H9 (cell line): ENCODE measurements around the gene P2RY4. TPM values are rescaled to one million over a fixed set of nuclear protein-coding genes. Genes with fewer than 3 reads are reported as not detected.

Source experiments
- DNase-seq: peaks from one replicate; pipeline ENCODE4 v3.0.0-alpha.2; 2017
- H2AFZ ChIP-seq: one replicate; pipeline ENCODE4 v1.6.1; 2013; ENCODE audit warnings: mild to moderate bottlenecking, low read length, control low read depth, moderate library complexity
- H2AK5ac ChIP-seq: 2 replicates; pipeline ENCODE4 v1.6.1; 2013; ENCODE audit warnings: low read length, control low read depth, mixed read lengths; ENCODE audit not compliant: insufficient read length
- H2BK120ac ChIP-seq: one replicate; pipeline ENCODE4 v1.6.1; 2013; ENCODE audit warnings: low read depth, mild to moderate bottlenecking, low read length, control low read depth, inconsistent platforms; ENCODE audit not compliant: poor library complexity, severe bottlenecking
- H2BK12ac ChIP-seq: 2 replicates; pipeline ENCODE4 v1.6.1; 2013; ENCODE audit warnings: low read length, control low read depth, mixed read lengths, low read depth; ENCODE audit not compliant: insufficient read length
- H2BK15ac ChIP-seq: 2 replicates; pipeline ENCODE4 v1.6.1; 2013; ENCODE audit warnings: low read depth, low read length, control low read depth
- H2BK20ac ChIP-seq: one replicate; pipeline ENCODE4 v1.6.1; 2013; ENCODE audit warnings: low read depth, mild to moderate bottlenecking, low read length, control low read depth, inconsistent platforms; ENCODE audit not compliant: poor library complexity, severe bottlenecking
- H2BK5ac ChIP-seq: 2 replicates; pipeline ENCODE4 v1.6.1; 2013; ENCODE audit warnings: low read length, control low read depth, mixed read lengths; ENCODE audit not compliant: insufficient read length
- H3K14ac ChIP-seq: 2 replicates; pipeline ENCODE4 v1.6.1; 2013; ENCODE audit warnings: low read length, control low read depth; ENCODE audit not compliant: insufficient read depth
- H3K18ac ChIP-seq: 2 replicates; pipeline ENCODE4 v1.6.1; 2013; ENCODE audit warnings: low read depth, mild to moderate bottlenecking, mixed read lengths, low read length, control low read depth; ENCODE audit not compliant: insufficient read length
- H3K23ac ChIP-seq: 2 replicates; pipeline ENCODE4 v1.6.1; 2013; ENCODE audit warnings: low read length, control low read depth, mixed read lengths, low read depth; ENCODE audit not compliant: insufficient read length
- H3K23me2 ChIP-seq: 2 replicates; pipeline ENCODE4 v1.6.1; 2013; ENCODE audit warnings: low read depth, mild to moderate bottlenecking, mixed read lengths, low read length, control low read depth; ENCODE audit not compliant: insufficient read length, poor library complexity, severe bottlenecking
- H3K27ac ChIP-seq: 2 replicates; pipeline ENCODE4 v1.5.1; 2013; ENCODE audit warnings: low read length, control low read depth, mixed read lengths, low read depth; ENCODE audit not compliant: insufficient read length
- H3K27me3 ChIP-seq: 2 replicates; pipeline ENCODE4 v1.6.1; 2013; ENCODE audit warnings: low read length, control low read depth, inconsistent platforms; ENCODE audit not compliant: insufficient read depth
- H3K4ac ChIP-seq: 2 replicates; pipeline ENCODE4 v1.6.1; 2013; ENCODE audit warnings: low read depth, mild to moderate bottlenecking, control low read depth, inconsistent platforms, low read length, moderate library complexity
- H3K4me1 ChIP-seq: 2 replicates; pipeline ENCODE4 v1.6.1; 2013; ENCODE audit warnings: low read length, control low read depth, inconsistent platforms; ENCODE audit not compliant: insufficient read depth
- H3K4me2 ChIP-seq: 2 replicates; pipeline ENCODE4 v1.6.1; 2013; ENCODE audit warnings: low read length, control low read depth, mixed read lengths; ENCODE audit not compliant: insufficient read length, insufficient read depth
- H3K56ac ChIP-seq: 2 replicates; pipeline ENCODE4 v1.6.1; 2013; ENCODE audit warnings: low read depth, mild to moderate bottlenecking, mixed read lengths, low read length, control low read depth; ENCODE audit not compliant: insufficient read length
- H3K79me1 ChIP-seq: 2 replicates; pipeline ENCODE4 v1.6.1; 2013; ENCODE audit warnings: low read depth, mild to moderate bottlenecking, moderate library complexity, low read length, control low read depth, inconsistent platforms; ENCODE audit not compliant: insufficient read depth, poor library complexity, severe bottlenecking
- H3K79me2 ChIP-seq: 2 replicates; pipeline ENCODE4 v1.6.1; 2013; ENCODE audit warnings: low read length, control low read depth, inconsistent platforms; ENCODE audit not compliant: insufficient read depth
- H3K9ac ChIP-seq: 2 replicates; pipeline ENCODE4 v1.6.1; 2013; ENCODE audit warnings: low read length, control low read depth, mixed read lengths; ENCODE audit not compliant: insufficient read length; ENCODE audit errors: extremely low read depth
- H3K9me3 ChIP-seq: one replicate; pipeline ENCODE4 v1.6.1; 2013; ENCODE audit warnings: low read depth, low read length, inconsistent platforms; ENCODE audit not compliant: control insufficient read depth
- H3T11ph ChIP-seq: one replicate; pipeline ENCODE4 v1.6.1; 2013; ENCODE audit warnings: mild to moderate bottlenecking, low read length, control low read depth, inconsistent platforms
- H4K20me1 ChIP-seq: one replicate; pipeline ENCODE4 v1.6.1; 2013; ENCODE audit not compliant: control insufficient read depth, insufficient read length, insufficient read depth
- H4K5ac ChIP-seq: 2 replicates; pipeline ENCODE4 v1.6.1; 2013; ENCODE audit warnings: low read depth, mild to moderate bottlenecking, mixed read lengths, low read length, control low read depth; ENCODE audit not compliant: insufficient read length
- H4K8ac ChIP-seq: replicated peaks from 2 replicates; pipeline ENCODE4 v1.6.1; 2013; ENCODE audit warnings: low read length, control low read depth, mixed read lengths, low read depth; ENCODE audit not compliant: insufficient read length
- H4K91ac ChIP-seq: 2 replicates; pipeline ENCODE4 v1.6.1; 2013; ENCODE audit warnings: low read depth, mild to moderate bottlenecking, moderate library complexity, mixed read lengths, low read length, control low read depth; ENCODE audit not compliant: insufficient read length
- H3K27ac Mint-ChIP-seq, 3 experiments: 2 replicates in 2 of 3; 3 replicates in 1 of 3; pipeline ENCODE4 v1.8.0; 2020 to 2021; ENCODE audit warnings: mixed read lengths in 3 of 3, mild to moderate bottlenecking in 1 of 3, moderate library complexity in 1 of 3
- H3K27me3 Mint-ChIP-seq: 2 replicates; pipeline ENCODE4 v1.8.0; 2021; ENCODE audit warnings: low read depth, mild to moderate bottlenecking, moderate library complexity, mixed read lengths
- H3K36me3 Mint-ChIP-seq, 3 experiments: 2 replicates in 2 of 3; 3 replicates in 1 of 3; pipeline ENCODE4 v1.8.0; 2020 to 2021; ENCODE audit warnings: low read depth in 3 of 3, mixed read lengths in 3 of 3; ENCODE audit not compliant: insufficient read depth in 1 of 3
- H3K4me1 Mint-ChIP-seq, 2 experiments: 2 replicates each; pipeline ENCODE4 v1.8.0; 2020; ENCODE audit warnings: mixed read lengths in 2 of 2
- H3K4me3 Mint-ChIP-seq, 2 experiments: 2 replicates in 1 of 2; 3 replicates in 1 of 2; pipeline ENCODE4 v1.8.0; 2020 to 2021; ENCODE audit warnings: mild to moderate bottlenecking in 2 of 2, mixed read lengths in 2 of 2, moderate library complexity in 1 of 2
- H3K9me3 Mint-ChIP-seq, 2 experiments: 2 replicates in 1 of 2; 3 replicates in 1 of 2; pipeline ENCODE4 v1.8.0; 2020; ENCODE audit warnings: mild to moderate bottlenecking in 2 of 2, mixed read lengths in 2 of 2, moderate library complexity in 1 of 2
- CTCF ChIP-seq: fragments of 200-600 bp; sonication (generic); conservative IDR thresholded peaks from 3 replicates; pipeline ENCODE4 v1.8.0; 2021; ENCODE audit warnings: antibody characterized with exemption, mild to moderate bottlenecking
- WGBS: extraction: QIAGEN DNeasy Blood & Tissue Kit; methylation state at CpG from one replicate; pipeline ENCODE4 v1.1.7; 2013; ENCODE audit warnings: missing lambda C conversion rate, low lambda C conversion rate, mixed read lengths; ENCODE audit not compliant: insufficient read length; ENCODE audit errors: extremely low coverage; 5-methylcytosine and 5-hydroxymethylcytosine counted together
- total RNA-seq: library from RNA; stranded (reverse); gene quantifications from 2 replicates; pipeline ENCODE4 v1.2.1, GENCODE V29; 2021

Gene P2RY4
- total RNA-seq, 1 experiment from 2014 or later: not detected

- no peaks in the 10 kb centered on the region for H3K27me3 ChIP-seq
- H3K27ac ChIP-seq: no peak overlapping the region
- H3K14ac ChIP-seq: no peak overlapping the region
- no peaks in the 10 kb centered on the region for H4K20me1 ChIP-seq
- WGBS: no CpG with 5 or more reads among the region's 7 CpGs
- peaks cover 9 to 10% of the 10 kb centered on the region in 2 experiments for H3K4me1 Mint-ChIP-seq
- peaks cover 67 to 79% of the 10 kb centered on the region in 2 experiments for H3K9me3 Mint-ChIP-seq
- no peaks in the 10 kb centered on the region for H3K23me2 ChIP-seq
- H3K56ac ChIP-seq: no peak overlapping the region
- H3K27me3 Mint-ChIP-seq: peaks cover 2% of the 10 kb centered on the region
- no peak overlapping the region for H4K91ac ChIP-seq
- no peak overlapping the region for H2BK15ac ChIP-seq
- H3K27ac Mint-ChIP-seq: peak overlapping the region in 1 of 3 experiments; percentile 40; a peak in 2 of 7 replicates
- no peak overlapping the region for H3K18ac ChIP-seq
- TF ChIP-seq CTCF: peak; percentile 72
- H3K4me1 ChIP-seq: no peaks in the 10 kb centered on the region
- H2BK20ac ChIP-seq: no peak overlapping the region
- H3K36me3 Mint-ChIP-seq: peaks cover 0 to 6% (median 2%) of the 10 kb centered on the region in 3 experiments; a peak in 2 of 7 replicates
- no peak overlapping the region for H2AK5ac ChIP-seq
- H3K79me2 ChIP-seq: no peaks in the 10 kb centered on the region
- no peak overlapping the region for H3T11ph ChIP-seq
- H2BK12ac ChIP-seq: no peak overlapping the region
- no peak overlapping the region for H3K9ac ChIP-seq
- H2BK5ac ChIP-seq: no peak overlapping the region
- peak; percentile 81 for DNase-seq
- no peaks in the 10 kb centered on the region for H3K79me1 ChIP-seq
- H3K9me3 ChIP-seq: peaks cover 46% of the 10 kb centered on the region
- no peak overlapping the region for H3K4me2 ChIP-seq
- no peak overlapping the region for H3K23ac ChIP-seq
- no peak overlapping the region for H3K4ac ChIP-seq
- no peak overlapping the region for H4K8ac ChIP-seq
- no peak overlapping the region for H2AFZ ChIP-seq
- H4K5ac ChIP-seq: no peak overlapping the region
- no peak overlapping the region for H3K4me3 Mint-ChIP-seq
- H2BK120ac ChIP-seq: no peak overlapping the region
Observed at GRCh38 chrX:70262952-70263567, 3.1 kb upstream of the P2RY4 start.
